IPS-18c (cell line): ENCODE data around the gene NEURL1.

ENCODE experiments used
- H3K4me3 ChIP-seq: 2 replicates; pipeline ENCODE4 v1.7.0; 2013; ENCODE audit warnings: low read depth, mild to moderate bottlenecking, low read length, moderate library complexity; ENCODE audit not compliant: insufficient read depth
- H3K9me3 ChIP-seq: one replicate; pipeline ENCODE4 v1.6.1; 2013; ENCODE audit warnings: mild to moderate bottlenecking, low read length, moderate library complexity; ENCODE audit not compliant: control insufficient read depth, insufficient read depth

NEURL1 gene

DNA sequence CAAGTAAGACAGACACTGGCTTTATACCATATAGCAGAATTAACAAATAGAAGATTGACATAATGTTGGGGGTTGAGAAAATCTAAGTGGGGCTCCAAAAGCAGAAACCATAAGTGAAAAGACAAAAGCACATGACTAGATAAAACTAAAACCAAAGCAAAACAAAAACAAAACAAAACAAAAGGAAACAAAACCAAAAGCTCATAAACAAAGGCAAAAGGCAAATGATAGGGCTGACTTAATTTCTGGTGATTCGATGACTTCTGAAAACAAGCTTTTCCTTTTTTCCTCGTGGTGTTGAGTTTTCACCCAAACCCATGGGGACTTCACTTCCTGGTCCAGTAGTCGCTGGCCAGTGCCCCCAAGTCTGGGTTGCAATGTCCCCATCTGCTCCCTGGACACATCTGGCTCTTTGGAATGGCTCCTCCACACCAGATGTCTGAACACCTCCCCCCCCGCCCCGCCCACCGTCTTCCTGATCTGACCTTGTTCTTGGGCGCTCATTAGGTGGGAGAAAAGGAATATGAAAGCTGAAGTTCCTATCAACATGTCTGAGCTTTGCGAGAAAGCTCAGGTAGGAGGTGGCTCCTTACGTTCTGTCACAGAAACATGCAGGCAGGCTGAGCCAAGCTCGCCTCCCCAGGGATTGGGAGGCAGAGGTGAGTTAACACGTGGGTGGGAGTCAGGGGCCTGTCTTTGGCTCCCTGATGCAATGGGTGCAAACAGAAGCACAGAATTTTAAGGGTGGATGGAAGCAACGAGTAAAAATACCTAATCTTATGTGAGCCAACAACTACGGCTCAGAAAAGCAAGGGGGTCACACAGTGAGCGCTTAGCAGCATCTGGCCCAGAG, 121.0 kb downstream of the NEURL1 start:
- no peaks in the 10 kb centered on the region for H3K9me3 ChIP-seq
- no peak overlapping the region for H3K4me3 ChIP-seq

DNA sequence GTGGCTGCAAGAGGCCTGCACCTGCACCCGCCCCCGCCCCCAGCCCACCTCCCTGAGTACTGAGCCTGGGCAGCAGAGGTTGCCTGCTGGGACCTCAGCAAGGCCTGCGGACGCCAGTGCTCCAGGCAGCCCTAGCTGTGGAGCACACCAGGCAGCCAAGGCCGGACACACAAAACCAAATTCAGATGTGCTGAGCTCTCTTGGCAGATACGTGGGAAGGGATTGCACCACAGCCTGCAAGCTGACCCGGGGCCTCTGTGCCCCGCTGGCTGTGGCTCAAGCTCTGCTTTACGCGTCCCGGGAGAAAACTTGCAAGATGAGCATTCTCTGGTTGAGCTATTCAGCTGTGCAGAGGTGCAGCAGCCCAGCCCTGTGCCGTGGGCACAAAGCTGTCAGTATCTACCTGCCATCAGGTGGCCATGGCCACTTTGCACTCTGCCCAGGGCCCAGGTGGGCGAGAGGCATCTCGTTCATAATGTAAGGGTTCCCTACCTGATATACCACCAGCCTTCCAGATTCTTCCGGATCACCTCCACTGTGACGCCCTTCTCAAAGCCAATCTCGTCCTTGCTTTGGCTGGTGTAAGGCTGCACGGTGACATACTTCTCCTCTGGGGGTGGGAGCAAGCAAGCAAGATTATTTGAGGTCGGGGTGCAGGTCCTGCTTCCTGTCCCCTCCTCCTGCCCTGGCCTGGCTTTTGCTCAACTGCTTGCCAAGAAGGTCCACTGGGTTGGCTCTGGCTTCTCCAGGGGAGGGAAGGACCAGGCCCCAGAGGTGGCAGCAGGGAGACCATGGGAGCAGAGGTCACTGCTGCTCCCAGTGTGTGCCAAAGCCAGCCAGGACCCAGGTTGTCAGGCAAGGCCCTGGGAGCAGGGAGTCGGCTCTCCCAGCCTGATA, 123.4 kb downstream of the NEURL1 start:
- Histone ChIP-seq H3K9me3 (no peaks in the 10 kb centered on the region), H3K4me3 (no peak overlapping the region)

DNA sequence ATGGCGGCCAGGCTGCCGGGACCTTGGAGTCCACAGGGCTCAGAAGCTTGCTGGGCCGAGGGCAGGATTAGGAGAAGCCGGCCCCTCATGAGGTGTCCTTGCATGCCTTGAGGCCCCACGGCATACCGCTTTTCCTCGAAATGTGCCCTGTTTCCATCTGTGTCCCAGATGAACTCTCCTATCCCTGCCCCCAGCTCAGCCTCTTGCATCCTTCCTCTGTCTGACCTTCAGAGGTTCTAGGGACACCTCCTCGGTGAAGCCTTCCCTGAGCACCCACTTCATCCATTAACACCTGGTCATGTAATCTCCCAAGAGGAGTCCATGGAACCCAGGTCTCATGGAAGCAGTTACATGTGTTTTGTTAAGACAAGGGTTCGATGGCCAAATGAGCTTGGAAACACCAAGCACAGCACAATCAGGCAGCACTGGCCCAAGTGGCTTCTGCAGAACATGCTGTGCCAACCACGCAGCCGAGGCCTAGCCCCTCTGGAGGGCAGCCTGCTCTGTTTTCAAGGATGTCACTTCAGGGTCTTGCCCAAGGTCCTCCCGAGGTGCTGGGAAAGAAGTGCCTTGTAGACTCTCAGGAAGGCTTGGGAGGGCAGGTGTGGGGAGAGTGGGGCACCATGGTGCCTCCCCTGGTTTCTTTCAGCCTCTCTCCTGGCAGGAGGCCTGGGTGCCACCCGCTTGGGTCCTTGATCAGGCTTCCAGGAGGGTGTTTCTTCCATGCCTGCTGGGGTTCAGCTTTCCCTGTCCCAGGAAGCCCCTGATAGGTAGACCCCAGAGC, 124.3 kb downstream of the NEURL1 start:
- H3K4me3 ChIP-seq: no peak overlapping the region
- H3K9me3 ChIP-seq: no peaks in the 10 kb centered on the region

DNA sequence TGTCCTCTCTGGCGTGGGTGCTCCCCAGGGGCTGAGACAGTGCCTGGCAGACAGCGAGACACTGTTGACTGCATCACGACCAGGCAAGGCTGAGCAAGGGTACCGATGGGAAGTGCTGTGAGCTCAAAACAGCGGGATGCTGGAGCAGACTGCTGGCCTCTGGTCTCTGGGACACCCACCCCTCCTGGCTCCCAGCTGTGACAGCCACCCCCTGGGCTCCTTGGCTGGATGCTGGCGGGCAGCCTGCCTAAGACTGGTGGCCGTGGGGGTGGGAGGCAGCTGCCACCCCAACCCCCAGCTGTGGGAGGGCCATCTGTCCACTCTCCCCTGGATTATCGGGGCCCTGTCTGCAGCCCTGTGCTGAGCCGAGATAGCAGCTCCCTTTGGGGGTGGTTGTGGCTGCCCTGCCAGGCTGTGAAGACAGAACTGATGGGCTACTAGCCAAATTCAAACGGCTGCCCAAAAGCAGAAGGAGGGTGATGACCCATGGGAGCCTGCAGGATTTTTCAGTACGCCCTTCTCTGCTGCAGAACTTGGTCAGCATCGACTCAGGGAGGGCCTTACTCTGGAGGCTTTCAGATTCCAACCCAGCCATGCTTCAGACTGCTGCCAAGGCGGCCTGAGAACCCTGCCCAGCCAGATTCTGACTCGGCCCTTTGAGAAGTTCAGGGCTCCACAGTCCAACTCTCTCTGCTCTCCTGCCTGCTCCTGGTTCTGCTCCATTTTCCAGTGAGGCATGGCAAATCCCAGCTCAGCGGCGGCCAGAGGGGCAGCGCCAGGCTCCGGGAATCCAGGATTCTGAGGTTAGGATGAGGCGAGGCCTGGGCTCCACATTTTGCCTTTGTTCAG, 125.3 kb downstream of the NEURL1 start:
- no peak overlapping the region for H3K4me3 ChIP-seq
- no peaks in the 10 kb centered on the region for H3K9me3 ChIP-seq

DNA sequence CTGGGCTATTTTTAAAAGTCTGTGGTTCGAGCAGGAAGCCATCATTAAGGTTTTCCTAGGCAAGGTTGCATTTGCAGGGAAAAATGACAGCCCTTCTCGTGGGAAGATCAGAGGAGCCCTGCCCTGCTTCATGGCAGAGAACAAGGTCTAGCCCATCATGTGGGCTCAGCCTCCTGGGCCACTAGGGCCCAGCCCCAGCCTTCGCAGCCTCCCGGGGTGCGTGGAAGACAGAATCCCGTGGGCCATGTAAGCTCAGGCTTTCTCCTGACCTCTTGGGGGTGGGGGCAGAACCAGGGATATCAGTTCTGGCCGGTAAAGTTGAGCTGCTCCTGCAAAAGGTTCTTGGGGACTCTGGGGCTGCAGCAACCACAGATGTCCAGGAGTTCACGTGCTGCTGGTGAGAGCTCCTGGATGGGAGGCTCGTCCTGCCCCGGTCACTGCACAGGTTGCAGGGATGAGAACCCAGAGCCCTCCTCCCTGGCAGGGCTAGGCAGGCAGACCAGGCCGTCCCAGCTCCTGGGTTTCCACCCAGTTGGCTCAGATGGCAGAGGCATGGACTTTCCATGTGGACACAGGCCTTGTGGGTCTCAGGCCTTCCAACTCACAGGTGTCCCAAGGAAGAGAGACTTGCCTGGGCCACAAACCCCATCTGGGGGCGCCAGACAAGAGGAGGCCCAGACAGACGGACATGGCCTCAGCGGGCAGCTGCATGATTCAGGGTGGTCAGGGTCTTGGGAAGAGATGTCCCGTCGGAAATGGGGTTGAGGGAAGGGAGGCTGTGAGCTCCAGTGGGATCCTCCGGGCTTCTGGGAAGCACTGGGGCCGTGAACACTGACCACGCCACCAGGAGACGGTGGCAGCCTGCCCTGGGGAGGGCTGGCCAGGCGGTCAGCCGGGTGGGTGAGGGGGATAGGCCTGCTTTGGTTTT, 126.2 kb downstream of the NEURL1 start:
- H3K4me3 ChIP-seq: no peak overlapping the region
- H3K9me3 ChIP-seq: no peaks in the 10 kb centered on the region

DNA sequence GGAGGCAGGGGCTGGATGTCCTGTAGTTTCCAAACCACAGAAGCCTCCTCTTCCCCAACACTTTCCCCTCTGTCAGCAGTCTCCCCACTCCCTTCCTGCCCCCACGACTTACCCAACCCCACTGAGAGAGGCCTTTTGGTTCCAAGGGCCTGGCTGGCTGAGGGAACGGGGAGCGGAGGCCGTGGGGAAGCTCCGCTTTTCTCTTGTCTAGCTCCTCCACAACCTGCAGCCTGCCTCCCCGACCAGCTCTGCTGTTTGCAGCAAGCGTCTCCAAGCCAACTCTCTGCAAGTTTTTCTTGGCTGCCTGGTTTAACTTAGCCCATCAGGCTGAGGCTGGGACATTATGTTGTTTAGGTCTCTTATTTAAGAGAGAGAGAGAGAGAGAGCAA, 126.8 kb downstream of the NEURL1 start:
- H3K4me3 ChIP-seq: no peak overlapping the region
- no peaks in the 10 kb centered on the region for H3K9me3 ChIP-seq

GRCh38 chr10:103620891-103621782, 127.6 kb downstream of the NEURL1 start:
- H3K4me3 ChIP-seq: no peak overlapping the region
- H3K9me3 ChIP-seq: no peaks in the 10 kb centered on the region

- Histone ChIP-seq H3K9me3 (no peaks in the 10 kb centered on the region), H3K4me3 (no peak overlapping the region)
Measured at GRCh38 chr10:103621783-103622125, 128.2 kb downstream of the NEURL1 start.

DNA sequence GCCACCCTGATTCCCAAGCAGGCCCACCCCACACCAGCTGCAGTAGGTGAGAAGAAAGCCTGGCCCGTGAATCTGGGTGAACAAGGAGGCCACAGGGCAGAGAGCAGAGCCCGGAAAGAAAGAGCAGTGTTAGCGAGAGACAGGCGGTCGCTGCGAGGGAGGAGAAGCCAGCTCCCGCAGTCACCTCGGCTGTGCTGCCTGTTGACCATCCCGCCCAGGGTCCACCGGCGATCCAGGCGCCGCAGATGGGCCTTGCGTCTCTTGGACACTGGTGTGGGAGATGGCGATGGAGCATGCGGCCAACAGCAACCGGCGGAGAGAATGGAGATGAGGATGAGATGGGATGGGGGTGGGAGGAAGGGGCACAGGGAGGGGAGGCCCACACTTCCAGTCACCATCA, 128.8 kb downstream of the NEURL1 start:
- no peak overlapping the region for H3K4me3 ChIP-seq
- H3K9me3 ChIP-seq: no peaks in the 10 kb centered on the region

DNA sequence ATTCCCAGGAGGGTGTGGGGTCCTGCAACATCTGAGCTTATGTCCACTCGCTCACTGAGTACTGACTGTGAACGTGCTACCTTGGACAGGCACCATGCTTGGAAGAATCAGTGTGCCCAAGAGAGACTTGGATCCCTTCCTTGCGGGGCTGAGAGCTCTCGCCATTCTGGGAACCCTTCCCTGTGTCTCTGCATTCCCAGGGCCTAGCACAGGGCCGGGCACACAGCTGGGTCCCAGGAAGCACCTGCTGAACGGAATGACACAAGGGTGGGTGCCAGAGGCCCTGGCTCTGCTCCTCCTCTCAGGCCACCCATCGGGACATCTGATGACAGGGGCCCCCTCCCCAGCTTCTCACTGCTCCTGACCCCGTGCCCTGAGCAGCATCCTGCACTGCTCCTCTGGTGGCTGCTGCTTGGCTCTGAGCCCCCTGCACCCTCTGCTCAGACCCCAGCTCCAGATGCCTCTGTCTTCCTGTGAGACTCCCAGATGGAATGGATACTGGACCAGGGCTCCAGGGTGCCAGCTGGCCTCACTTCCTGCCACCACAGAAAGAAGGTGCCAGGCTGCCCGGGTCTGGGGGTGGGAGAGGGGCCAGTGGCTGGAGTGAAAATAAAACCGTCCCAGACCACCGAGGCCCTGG, 129.6 kb downstream of the NEURL1 start:
- no peak overlapping the region for H3K4me3 ChIP-seq
- H3K9me3 ChIP-seq: no peaks in the 10 kb centered on the region

DNA sequence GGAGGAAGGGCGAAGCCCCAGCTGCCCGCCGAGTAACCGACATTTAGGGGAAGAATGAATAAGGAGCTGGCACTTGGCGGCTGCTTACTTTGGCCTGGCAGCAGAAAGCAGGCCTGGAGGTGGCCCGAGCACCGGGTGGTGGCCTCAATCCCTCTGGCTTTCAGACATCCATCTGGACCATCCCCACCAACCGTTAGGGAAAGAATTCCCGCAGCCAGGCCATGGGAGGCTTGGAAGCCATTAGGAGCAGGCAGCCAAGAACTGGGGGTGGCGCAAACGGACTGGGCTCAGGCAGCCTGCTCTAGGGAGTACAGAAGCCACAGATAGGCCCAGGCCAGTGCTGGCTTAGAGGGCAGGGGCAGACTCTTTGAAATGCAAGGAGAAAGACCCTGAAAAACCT, 132.7 kb downstream of the NEURL1 start:
- Histone ChIP-seq H3K9me3 (no peaks in the 10 kb centered on the region), H3K4me3 (no peak overlapping the region)

DNA sequence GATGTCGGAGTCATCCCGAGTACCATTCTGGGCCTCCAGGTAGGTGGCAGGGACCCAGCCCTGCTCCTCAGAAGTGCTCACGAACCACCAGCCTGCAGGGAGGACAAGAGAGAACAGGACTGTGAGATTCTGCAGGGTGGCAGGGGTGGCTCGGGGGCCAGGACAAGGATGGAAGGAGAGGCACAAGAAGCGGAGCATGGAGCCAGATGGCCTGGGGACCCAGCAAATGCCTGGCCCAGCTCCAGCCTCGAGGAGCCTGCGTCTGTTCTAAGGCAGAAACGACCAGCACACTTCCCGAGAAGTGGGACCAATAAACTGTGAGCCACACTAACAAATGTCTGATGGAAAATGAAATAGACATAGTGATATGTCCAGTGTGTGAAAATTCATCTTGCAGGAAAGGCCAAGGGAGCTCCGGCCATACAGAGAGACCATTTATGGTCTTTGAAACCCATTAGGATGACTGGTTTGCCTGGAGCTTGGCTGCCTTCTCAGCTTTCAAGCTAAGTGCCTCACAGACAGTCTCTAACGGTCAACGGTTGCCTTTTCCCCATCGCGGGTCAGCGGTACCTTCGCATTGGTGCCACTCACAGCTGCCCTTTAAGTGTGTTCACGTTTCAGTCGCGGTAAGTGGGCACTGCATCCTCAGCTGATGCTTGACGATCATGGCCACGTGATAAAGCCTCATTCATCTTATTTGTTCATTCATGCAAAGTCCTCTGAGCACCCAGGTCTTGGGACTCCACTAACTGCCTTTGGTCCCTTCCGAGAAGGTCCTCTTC, 133.8 kb downstream of the NEURL1 start:
- Histone ChIP-seq H3K4me3 (no peak overlapping the region), H3K9me3 (no peaks in the 10 kb centered on the region)

DNA sequence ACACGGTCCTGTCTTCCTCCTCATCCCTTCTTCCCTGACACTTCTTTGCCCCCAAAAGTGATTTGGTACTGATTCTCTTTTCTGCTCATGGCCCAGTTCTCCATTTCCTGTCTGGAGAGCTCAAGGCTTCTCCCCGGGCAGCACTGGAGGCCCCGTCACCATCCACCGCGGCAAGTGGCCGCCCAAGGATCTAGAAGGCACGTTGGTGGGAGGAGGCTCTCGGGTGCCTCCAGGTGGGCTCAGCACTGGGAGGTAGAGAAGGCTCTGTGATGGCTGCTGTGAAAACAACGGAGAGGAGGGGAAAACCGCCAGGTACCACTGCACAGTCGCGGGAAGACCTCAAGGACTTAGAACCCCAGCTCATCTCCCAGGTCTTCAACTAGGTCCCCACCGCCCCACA, 134.4 kb downstream of the NEURL1 start:
- no peak overlapping the region for H3K4me3 ChIP-seq
- no peaks in the 10 kb centered on the region for H3K9me3 ChIP-seq

DNA sequence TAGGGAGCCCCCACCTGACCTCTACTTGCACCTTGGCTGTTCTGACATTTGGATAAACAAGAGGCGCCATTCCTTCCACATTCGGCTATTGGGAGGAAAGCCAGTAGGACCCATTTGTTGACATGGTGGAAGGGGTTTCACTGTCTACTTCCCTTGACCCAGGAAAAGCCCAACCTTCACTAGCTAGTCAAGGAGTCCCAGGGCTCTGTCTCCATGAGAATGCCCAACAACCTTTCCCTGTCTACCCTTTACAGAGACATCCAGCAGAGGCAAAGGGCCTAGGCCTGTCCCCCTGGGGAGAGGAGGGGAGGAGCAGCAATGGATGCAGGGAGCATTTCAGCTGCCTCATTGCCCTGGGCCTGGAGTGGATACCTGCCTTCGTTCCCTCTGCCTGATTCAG, 136.1 kb downstream of the NEURL1 start:
- no peaks in the 10 kb centered on the region for H3K9me3 ChIP-seq
- H3K4me3 ChIP-seq: no peak overlapping the region
